GM23248 (cell line): ENCODE results near the gene IGSF10. TPM values are rescaled to one million over a fixed set of nuclear protein-coding genes. Genes with fewer than 3 reads are reported as not detected.

Experiments
- DNase-seq: peaks from one replicate; pipeline ENCODE4 v3.0.0-alpha.2; 2015
- H2AFZ ChIP-seq: fragments of 200-600 bp; sonication (generic); 2 replicates; pipeline ENCODE4 v1.6.1; 2016; ENCODE audit warnings: antibody characterized with exemption
- H3F3A ChIP-seq: fragments of 200-600 bp; sonication (generic); 2 replicates; pipeline ENCODE4 v1.6.1; 2016; ENCODE audit warnings: mild to moderate bottlenecking, antibody characterized with exemption, mixed run types; ENCODE audit not compliant: insufficient read depth
- H3K27ac ChIP-seq: fragments of 200-600 bp; sonication (generic); 2 replicates; pipeline ENCODE4 v1.5.1; 2016; ENCODE audit warnings: mild to moderate bottlenecking
- H3K27me3 ChIP-seq: fragments of 200-600 bp; sonication (generic); replicated peaks from 2 replicates; pipeline ENCODE4 v1.6.1; 2016; ENCODE audit warnings: mild to moderate bottlenecking; ENCODE audit not compliant: insufficient read depth
- H3K36me3 ChIP-seq: fragments of 200-600 bp; sonication (generic); 2 replicates; pipeline ENCODE4 v1.6.1; 2016; ENCODE audit warnings: low read depth, mild to moderate bottlenecking
- H3K4me1 ChIP-seq: fragments of 200-600 bp; sonication (generic); 2 replicates; pipeline ENCODE4 v1.6.1; 2016; ENCODE audit warnings: mild to moderate bottlenecking; ENCODE audit not compliant: insufficient read depth
- H3K4me2 ChIP-seq: fragments of 200-600 bp; sonication (generic); one replicate; pipeline ENCODE4 v1.6.1; 2016; ENCODE audit warnings: mild to moderate bottlenecking; ENCODE audit not compliant: unreplicated experiment
- H3K4me3 ChIP-seq: fragments of 200-600 bp; sonication (generic); 2 replicates; pipeline ENCODE4 v1.5.1; 2016; ENCODE audit warnings: mild to moderate bottlenecking
- H3K79me2 ChIP-seq: fragments of 200-600 bp; sonication (generic); 2 replicates; pipeline ENCODE4 v1.6.1; 2016; ENCODE audit warnings: mild to moderate bottlenecking; ENCODE audit not compliant: insufficient read depth
- H3K9ac ChIP-seq: fragments of 200-600 bp; sonication (generic); 2 replicates; pipeline ENCODE4 v1.6.1; 2016; ENCODE audit warnings: mild to moderate bottlenecking
- H3K9me2 ChIP-seq: fragments of 200-600 bp; sonication (generic); 2 replicates; pipeline ENCODE4 v1.6.1; 2016; ENCODE audit warnings: mixed run types, mild to moderate bottlenecking, moderate library complexity; ENCODE audit not compliant: insufficient read depth
- H3K9me3 ChIP-seq: fragments of 200-600 bp; sonication (generic); one replicate; pipeline ENCODE4 v1.6.1; 2017; ENCODE audit warnings: low read depth
- H4K20me1 ChIP-seq: fragments of 200-600 bp; sonication (generic); 2 replicates; pipeline ENCODE4 v1.6.0; 2016; ENCODE audit not compliant: insufficient read depth
- EZH2 ChIP-seq: fragments of 200-600 bp; sonication (generic); IDR thresholded peaks from 2 replicates; pipeline ENCODE4 v1.6.1; 2018; ENCODE audit warnings: antibody characterized with exemption, mild to moderate bottlenecking; ENCODE audit not compliant: insufficient read depth, poor library complexity, severe bottlenecking
- EZH2phosphoT487 ChIP-seq: fragments of 200-600 bp; sonication (generic); IDR thresholded peaks from 2 replicates; pipeline ENCODE4 v1.6.1; 2018; ENCODE audit warnings: antibody characterized with exemption, moderate library complexity, mild to moderate bottlenecking, low read depth; ENCODE audit not compliant: insufficient read depth
- WGBS, 2 experiments: methylation state at CpG; one replicate each; pipeline ENCODE4 v1.1.6; 2015 to 2017; ENCODE audit warnings: low lambda C conversion rate in 2 of 2, low coverage in 1 of 2; ENCODE audit errors: missing lambda C conversion rate in 2 of 2; 5-methylcytosine and 5-hydroxymethylcytosine counted together
- in situ Hi-C: fragments of 300-500 bp; cut with MboI; formaldehyde crosslinking; loops from 2 replicates; pipeline ENCODE4 v1.15.0; 2020
- polyA plus RNA-seq: library from polyadenylated mRNA; unstranded; fragments of >200 nt; fragmentation: Nextera tagmentation; extraction: Ambion mirVana; gene quantifications from 2 replicates; pipeline ENCODE4 v1.2.1, GENCODE V29; 2016
- total RNA-seq: library from RNA; depleted of rRNA; stranded (reverse); fragments of >200 nt; shearing (Covaris generic); gene quantifications from 2 replicates; pipeline ENCODE4 v1.2.3, GENCODE V29; 2014

IGSF10 gene
- total and polyA plus RNA-seq, 2 experiments from 2014 or later: 0.19 TPM; not detected in 1

- Histone ChIP-seq H3K9me2 (no peaks in the 10 kb centered on the region), H3K9ac (no peak overlapping the region), H3K27ac (no peak overlapping the region), H4K20me1 (no peaks in the 10 kb centered on the region), H2AFZ (no peak overlapping the region), H3K4me1 (no peaks in the 10 kb centered on the region), H3K9me3 (no peaks in the 10 kb centered on the region), H3K4me3 (no peak overlapping the region), H3K4me2 (no peak overlapping the region), H3K36me3 (no peaks in the 10 kb centered on the region), H3K27me3 (no peaks in the 10 kb centered on the region), H3F3A (no peaks in the 10 kb centered on the region), H3K79me2 (no peaks in the 10 kb centered on the region)
- 50 to 54% methylated on average over 9 of the region's 9 CpGs for WGBS, 2 experiments
- peak; percentile 69 for DNase-seq
- TF ChIP-seq EZH2phosphoT487 (no peak), EZH2 (no peak)
- in situ Hi-C loops: loop anchor here (25.0 kb wide), 1 partner anchor 194 kb away; no protein-coding TSS in a partner anchor
These were observed 7.5 kb upstream of the IGSF10 start for GRCh38 chr3:151468284-151468917.

DNA sequence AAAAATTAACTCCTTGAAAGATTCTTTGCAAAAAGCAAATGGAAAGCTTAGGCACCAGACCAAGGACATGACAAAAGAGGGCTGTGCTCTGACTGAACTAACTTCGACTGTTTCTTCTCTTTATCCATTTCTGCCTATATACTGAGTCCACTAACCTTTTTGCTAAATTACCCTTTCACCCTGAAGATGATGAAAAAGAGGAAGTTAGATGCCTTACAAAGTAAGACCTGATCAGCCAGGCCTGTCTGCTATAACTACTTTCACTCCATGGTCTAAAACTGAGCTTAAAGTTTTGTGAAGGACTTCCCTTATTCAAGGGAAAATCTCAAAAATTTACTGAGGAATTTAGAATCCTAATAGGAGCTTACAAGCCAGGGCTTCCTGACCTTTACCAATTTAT is 6.2 kb upstream of the IGSF10 start:
- no peaks in the 10 kb centered on the region for H3K4me1 ChIP-seq
- H3K27ac ChIP-seq: no peak overlapping the region
- in situ Hi-C loops: loop anchor here (25.0 kb wide), 1 partner anchor 195 kb away; no protein-coding TSS in a partner anchor
- no peak overlapping the region for H3K9ac ChIP-seq
- no peak overlapping the region for H3K4me3 ChIP-seq
- H4K20me1 ChIP-seq: no peaks in the 10 kb centered on the region
- TF ChIP-seq EZH2phosphoT487 (no peak), EZH2 (no peak)
- no peak overlapping the region for H3K4me2 ChIP-seq
- no peaks in the 10 kb centered on the region for H3K79me2 ChIP-seq
- no peak overlapping the region for H2AFZ ChIP-seq
- no peaks in the 10 kb centered on the region for H3K9me3 ChIP-seq
- H3K36me3 ChIP-seq: no peaks in the 10 kb centered on the region
- DNase-seq: no peak
- peaks cover 11% of the 10 kb centered on the region; the same call in 1 of the 2 replicates for H3K27me3 ChIP-seq
- 93 to 100% methylated on average over 1 of the region's 1 CpG for WGBS, 2 experiments
- H3F3A ChIP-seq: no peaks in the 10 kb centered on the region
- H3K9me2 ChIP-seq: no peaks in the 10 kb centered on the region

GRCh38 chr3:151462991-151463390 is 2.1 kb upstream of the IGSF10 start:
- H3F3A ChIP-seq: no peaks in the 10 kb centered on the region
- no peaks in the 10 kb centered on the region for H3K9me2 ChIP-seq
- no peaks in the 10 kb centered on the region for H3K9me3 ChIP-seq
- H3K4me1 ChIP-seq: no peaks in the 10 kb centered on the region
- H3K4me2 ChIP-seq: no peak overlapping the region
- H3K27ac ChIP-seq: no peak overlapping the region
- H2AFZ ChIP-seq: no peak overlapping the region
- no peak overlapping the region for H3K9ac ChIP-seq
- no peak for DNase-seq
- H3K36me3 ChIP-seq: no peaks in the 10 kb centered on the region
- H4K20me1 ChIP-seq: no peaks in the 10 kb centered on the region
- peaks cover 16% of the 10 kb centered on the region for H3K27me3 ChIP-seq
- WGBS, 2 experiments: 20 to 48% methylated on average over 1 of the region's 1 CpG
- no peaks in the 10 kb centered on the region for H3K79me2 ChIP-seq
- no peak overlapping the region for H3K4me3 ChIP-seq
- in situ Hi-C loops: loop anchor here (25.0 kb wide), 1 partner anchor 199 kb away; no protein-coding TSS in a partner anchor
- no peak for TF ChIP-seq EZH2phosphoT487
- no peak for TF ChIP-seq EZH2

- in situ Hi-C loops: loop anchor here (25.0 kb wide), 1 partner anchor 200 kb away; no protein-coding TSS in a partner anchor
- H3K79me2 ChIP-seq: no peaks in the 10 kb centered on the region
- DNase-seq: no peak
- no peaks in the 10 kb centered on the region for H3F3A ChIP-seq
- WGBS, 2 experiments: 50 to 55% methylated on average over 6 of the region's 6 CpGs
- no peaks in the 10 kb centered on the region for H3K9me2 ChIP-seq
- peaks cover 16% of the 10 kb centered on the region for H3K27me3 ChIP-seq
- H2AFZ ChIP-seq: no peak overlapping the region
- H3K9ac ChIP-seq: no peak overlapping the region
- H3K4me3 ChIP-seq: no peak overlapping the region
- H3K4me2 ChIP-seq: no peak overlapping the region
- no peaks in the 10 kb centered on the region for H3K4me1 ChIP-seq
- H3K27ac ChIP-seq: no peak overlapping the region
- no peaks in the 10 kb centered on the region for H4K20me1 ChIP-seq
- no peak for TF ChIP-seq EZH2phosphoT487
- TF ChIP-seq EZH2: no peak
- H3K36me3 ChIP-seq: no peaks in the 10 kb centered on the region
- H3K9me3 ChIP-seq: no peaks in the 10 kb centered on the region
These were observed 1.5 kb upstream of the IGSF10 start for GRCh38 chr3:151462278-151462780.
